Neural progenitor cell (in vitro differentiated cells): ENCODE results near the gene FAAP100. TPM values are rescaled to one million over a fixed set of nuclear protein-coding genes. Genes with fewer than 3 reads are reported as not detected.
"Not testable (repeated sequence)": the region's sequence is repeated elsewhere in the genome, so short reads cannot be mapped to it uniquely, and the experiment has no call there.

Experiments used
- DNase-seq: peaks from one replicate; pipeline ENCODE4 v3.0.0-alpha.2; 2016; ENCODE audit warnings: low spot score
- H2AFZ ChIP-seq: fragments of 200-600 bp; sonication (generic); replicated peaks from 2 replicates; pipeline ENCODE4 v1.6.1; 2016; ENCODE audit warnings: antibody characterized with exemption
- H3F3A ChIP-seq: fragments of 200-600 bp; sonication (generic); 2 replicates; pipeline ENCODE4 v1.6.1; 2016; ENCODE audit warnings: antibody characterized with exemption, low read depth
- H3K27ac ChIP-seq: fragments of 200-600 bp; sonication (generic); 2 replicates; pipeline ENCODE4 v1.5.1; 2016; ENCODE audit warnings: mild to moderate bottlenecking
- H3K27me3 ChIP-seq: fragments of 200-600 bp; sonication (generic); 2 replicates; pipeline ENCODE4 v1.6.1; 2016; ENCODE audit warnings: mild to moderate bottlenecking, moderate library complexity
- H3K36me3 ChIP-seq: fragments of 200-600 bp; sonication (generic); 2 replicates; pipeline ENCODE4 v1.5.1; 2016
- H3K4me1 ChIP-seq: fragments of 200-600 bp; sonication (generic); 2 replicates; pipeline ENCODE4 v1.6.1; 2016; ENCODE audit warnings: mixed run types
- H3K4me2 ChIP-seq: fragments of 200-600 bp; sonication (generic); 2 replicates; pipeline ENCODE4 v1.6.1; 2016
- H3K4me3 ChIP-seq: fragments of 200-600 bp; sonication (generic); 2 replicates; pipeline ENCODE4 v1.5.1; 2016
- H3K79me2 ChIP-seq: fragments of 200-600 bp; sonication (generic); 2 replicates; pipeline ENCODE4 v1.6.1; 2016; ENCODE audit warnings: low read depth
- H3K9ac ChIP-seq: fragments of 200-600 bp; sonication (generic); 2 replicates; pipeline ENCODE4 v1.6.1; 2016
- H3K9me3 ChIP-seq: fragments of 200-600 bp; sonication (generic); 2 replicates; pipeline ENCODE4 v1.5.1; 2016; ENCODE audit warnings: low read depth
- H4K20me1 ChIP-seq: fragments of 200-600 bp; sonication (generic); 2 replicates; pipeline ENCODE4 v1.6.1; 2016; ENCODE audit warnings: low read depth
- H3K27ac Mint-ChIP-seq: 3 replicates; pipeline ENCODE4 v1.8.0; 2021; ENCODE audit warnings: mixed read lengths
- H3K27me3 Mint-ChIP-seq: 2 replicates; pipeline ENCODE4 v1.8.0; 2022; ENCODE audit warnings: low read depth, mild to moderate bottlenecking, inconsistent platforms, moderate library complexity, mixed read lengths; ENCODE audit not compliant: insufficient read depth
- H3K36me3 Mint-ChIP-seq: 3 replicates; pipeline ENCODE4 v1.8.0; 2021; ENCODE audit warnings: mixed read lengths
- H3K4me1 Mint-ChIP-seq: 3 replicates; pipeline ENCODE4 v1.8.0; 2021; ENCODE audit warnings: mixed read lengths
- H3K4me3 Mint-ChIP-seq: 3 replicates; pipeline ENCODE4 v1.8.0; 2021; ENCODE audit warnings: mild to moderate bottlenecking, moderate library complexity, mixed read lengths
- H3K9me3 Mint-ChIP-seq: 3 replicates; pipeline ENCODE4 v1.8.0; 2020; ENCODE audit warnings: mixed read lengths
- CTCF ChIP-seq: fragments of 200-600 bp; sonication (generic); IDR thresholded peaks from 2 replicates; pipeline ENCODE4 v1.5.1; 2017; ENCODE audit warnings: antibody characterized with exemption, mild to moderate bottlenecking
- EZH2 ChIP-seq: fragments of 200-600 bp; sonication (generic); IDR thresholded peaks from 2 replicates; pipeline ENCODE4 v1.6.1; 2017; ENCODE audit warnings: antibody characterized with exemption, mild to moderate bottlenecking, moderate library complexity
- EZH2phosphoT487 ChIP-seq: fragments of 200-600 bp; sonication (generic); IDR thresholded peaks from 2 replicates; pipeline ENCODE4 v1.6.1; 2017; ENCODE audit warnings: antibody characterized with exemption
- total RNA-seq: library from RNA; depleted of rRNA; stranded (reverse); fragments of >200 nt; gene quantifications from 2 replicates; pipeline ENCODE4 v1.2.3, GENCODE V29; 2015; ENCODE audit warnings: low replicate concordance

Gene FAAP100
- total RNA-seq, 1 donor from 2014 or later = 9.7 TPM

DNA sequence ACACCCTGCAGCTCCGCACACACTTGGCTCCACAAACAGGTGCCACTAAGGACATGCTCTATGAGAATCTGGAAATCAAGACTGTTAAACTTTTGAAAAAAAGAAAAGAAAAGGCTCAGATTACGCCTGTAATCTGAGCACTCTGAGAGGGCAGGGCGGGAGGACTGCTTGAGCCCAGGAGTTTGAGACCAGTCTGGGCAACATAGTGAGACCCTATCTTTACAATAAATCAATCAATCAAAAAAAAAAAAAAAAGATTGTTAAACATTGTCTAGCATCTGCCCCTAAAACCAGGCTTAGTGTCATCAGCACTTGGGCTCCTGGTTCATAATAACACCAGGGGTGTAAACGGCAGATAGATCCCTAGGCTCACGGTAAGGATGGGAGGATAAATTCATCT is 37.5 kb upstream of the FAAP100 start:
- Mint-ChIP-seq H3K9me3 (no peaks in the 10 kb centered on the region), H3K27me3 (peaks cover 4% of the 10 kb centered on the region), H3K36me3 (peaks cover 29% of the 10 kb centered on the region), H3K4me3 (no peak overlapping the region), H3K4me1 (no peaks in the 10 kb centered on the region), H3K27ac (no peak overlapping the region)
- Histone ChIP-seq H3K9me3 (no peaks in the 10 kb centered on the region), H3K27me3 (no peaks in the 10 kb centered on the region), H3K36me3 (no peaks in the 10 kb centered on the region), H3K4me3 (no peak overlapping the region), H2AFZ (no peak overlapping the region), H3K27ac (no peak overlapping the region), H3K4me1 (no peaks in the 10 kb centered on the region), H3K79me2 (no peaks in the 10 kb centered on the region), H4K20me1 (peaks cover 3% of the 10 kb centered on the region), H3K4me2 (no peak overlapping the region), H3F3A (no peaks in the 10 kb centered on the region), H3K9ac (no peak overlapping the region)
- TF ChIP-seq EZH2 (no peak), CTCF (no peak), EZH2phosphoT487 (no peak)
- no peak for DNase-seq

- Histone ChIP-seq H3K4me2 (no peak overlapping the region), H3K9me3 (no peaks in the 10 kb centered on the region), H4K20me1 (no peaks in the 10 kb centered on the region), H3K9ac (no peak overlapping the region), H3K36me3 (no peaks in the 10 kb centered on the region), H3K4me3 (no peak overlapping the region), H3K4me1 (no peaks in the 10 kb centered on the region), H3K27ac (no peak overlapping the region), H3K79me2 (no peaks in the 10 kb centered on the region), H3F3A (no peaks in the 10 kb centered on the region), H3K27me3 (no peaks in the 10 kb centered on the region), H2AFZ (no peak overlapping the region)
- Mint-ChIP-seq H3K4me1 (no peaks in the 10 kb centered on the region), H3K27ac (no peak overlapping the region), H3K4me3 (no peak overlapping the region), H3K27me3 (peaks cover 4% of the 10 kb centered on the region), H3K9me3 (no peaks in the 10 kb centered on the region), H3K36me3 (peaks cover 26% of the 10 kb centered on the region)
- no peak for TF ChIP-seq EZH2phosphoT487
- no peak for TF ChIP-seq CTCF
- TF ChIP-seq EZH2 = no peak
- no peak for DNase-seq
These were observed 33.9 kb upstream of the FAAP100 start for GRCh38 chr17:81586096-81586495.

GRCh38 chr17:81584771-81585170 is 32.6 kb upstream of the FAAP100 start:
- not testable (repeated sequence) for H3K9ac ChIP-seq, H2AFZ ChIP-seq, H3K4me3 ChIP-seq, H3K4me2 ChIP-seq, H3K27me3 ChIP-seq, H3K27ac Mint-ChIP-seq, DNase-seq, H4K20me1 ChIP-seq, H3F3A ChIP-seq, H3K27me3 Mint-ChIP-seq, H3K4me1 ChIP-seq, H3K9me3 ChIP-seq, H3K79me2 ChIP-seq, H3K4me1 Mint-ChIP-seq, H3K4me3 Mint-ChIP-seq, H3K27ac ChIP-seq, H3K36me3 ChIP-seq, H3K9me3 Mint-ChIP-seq
- peaks cover 25% of the 10 kb centered on the region for H3K36me3 Mint-ChIP-seq

GRCh38 chr17:81583589-81584342 is 31.6 kb upstream of the FAAP100 start:
- Mint-ChIP-seq H3K36me3 (peaks cover 26% of the 10 kb centered on the region), H3K27ac (no peak overlapping the region), H3K4me3 (no peak overlapping the region), H3K4me1 (no peaks in the 10 kb centered on the region), H3K27me3 (peaks cover 4% of the 10 kb centered on the region), H3K9me3 (no peaks in the 10 kb centered on the region)
- H3K36me3 ChIP-seq = no peaks in the 10 kb centered on the region
- no peaks in the 10 kb centered on the region for H3K79me2 ChIP-seq
- no peaks in the 10 kb centered on the region for H3K27me3 ChIP-seq
- no peak overlapping the region for H3K27ac ChIP-seq
- no peak for DNase-seq
- no peaks in the 10 kb centered on the region for H3F3A ChIP-seq
- TF ChIP-seq EZH2 = no peak
- TF ChIP-seq CTCF = no peak
- TF ChIP-seq EZH2phosphoT487 = no peak
- H3K4me3 ChIP-seq = no peak overlapping the region
- H3K4me1 ChIP-seq = no peaks in the 10 kb centered on the region
- H3K9me3 ChIP-seq = no peaks in the 10 kb centered on the region
- H4K20me1 ChIP-seq = peaks cover 5% of the 10 kb centered on the region
- no peak overlapping the region for H3K4me2 ChIP-seq
- no peak overlapping the region for H2AFZ ChIP-seq
- no peak overlapping the region for H3K9ac ChIP-seq
